Colonic mucosa (tissue), 4 donors: ENCODE results near the gene NDST3. TPM values are rescaled to one million over a fixed set of nuclear protein-coding genes. Genes with fewer than 3 reads are reported as not detected.

Experiments
- DNase-seq: peaks from one replicate; pipeline ENCODE4 v3.0.0-alpha.2; 2020
- H3K27ac ChIP-seq: fragments of 200-600 bp; one replicate; pipeline ENCODE4 v1.8.0; 2021
- H3K27me3 ChIP-seq: fragments of 200-600 bp; one replicate; pipeline ENCODE4 v1.8.0; 2021
- H3K36me3 ChIP-seq: fragments of 200-600 bp; one replicate; pipeline ENCODE4 v1.8.0; 2021
- H3K4me1 ChIP-seq: fragments of 200-600 bp; one replicate; pipeline ENCODE4 v1.8.0; 2021; ENCODE audit warnings: mild to moderate bottlenecking
- H3K4me3 ChIP-seq: fragments of 200-600 bp; one replicate; pipeline ENCODE4 v1.8.0; 2021
- H3K9ac ChIP-seq, 2 donors: one replicate each; pipeline ENCODE4 v1.7.0; 2013; ENCODE audit warnings: control low read depth in 2 of 2, low read depth in 2 of 2, low read length in 2 of 2
- H3K9me3 ChIP-seq: fragments of 200-600 bp; one replicate; pipeline ENCODE4 v1.8.0; 2021
- intact Hi-C: fragments of 100-400 bp; cut with DNase I; formaldehyde crosslinking; loops from one replicate; pipeline ENCODE4 v1.14.1; 2022
- total RNA-seq, 2 donors: library from RNA; stranded (reverse); fragmentation: NEBNext Ultra II Directional in 1 of 2; extraction: Animal tissue kit (Norgen Biotek cat#: 25700) in 1 of 2; gene quantifications; one replicate each; pipeline ENCODE4 v1.2.1, GENCODE V29; 2021
- TF ChIP-seq, protein P1 (sequence below): fragments of 200-600 bp; IDR thresholded peaks from one replicate; pipeline ENCODE4 v1.8.0; 2022; ENCODE audit warnings: antibody characterized with exemption, mild to moderate bottlenecking
- donor health status: healthy.
- donor health status: DM: no; HTN: no; CAD: no.
- donor health status: DM: no; HTN: no; CAD: no.

Gene NDST3
- total RNA-seq, 2 donors from 2014 or later = not detected

DNA sequence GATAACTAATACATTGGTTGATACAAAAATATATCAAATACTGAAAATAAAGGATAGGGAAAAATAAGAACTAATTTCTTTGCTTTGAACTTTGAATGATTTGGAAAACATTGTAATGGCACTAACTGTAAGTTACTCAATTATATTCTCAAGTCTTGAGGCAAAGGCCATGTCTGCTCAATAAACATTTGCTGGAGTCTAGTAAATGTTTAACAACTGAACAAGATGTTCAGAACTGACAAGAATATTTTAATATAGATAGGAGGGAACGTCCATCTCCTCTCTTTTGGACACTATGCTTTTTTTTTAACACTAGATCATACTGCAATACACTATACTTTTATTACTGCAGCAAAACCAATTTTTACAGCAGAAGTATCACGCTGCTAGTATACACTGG lies 242.3 kb downstream of the NDST3 start:
- intact Hi-C loops = loop anchor here (10.0 kb wide), 2 partner anchors 202 to 558 kb away; partner anchors contain the start of gene SEC24D
- DNase-seq = no peak

DNA sequence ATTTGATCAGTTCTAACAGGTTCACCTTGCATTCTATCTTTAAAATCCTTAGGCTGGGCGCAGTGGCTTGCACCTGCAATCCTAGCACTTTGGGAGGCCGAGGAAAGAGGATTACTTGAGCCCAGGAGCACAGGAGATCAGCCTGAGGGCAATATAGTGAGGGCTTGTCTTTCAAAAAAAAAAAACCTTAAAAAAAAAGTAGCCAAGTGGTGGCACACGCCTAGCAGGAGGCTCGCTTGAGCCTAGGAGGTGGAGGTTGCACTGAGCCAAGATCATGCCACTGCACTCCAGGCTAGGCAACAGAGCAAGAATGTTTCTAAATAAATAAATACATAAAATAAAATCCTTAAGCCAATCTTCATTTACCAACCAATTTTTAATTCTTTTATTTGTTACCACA lies 243.0 kb downstream of the NDST3 start:
- Histone ChIP-seq H3K9me3 (no peaks in the 10 kb centered on the region), H3K4me3 (no peak overlapping the region), H3K27ac (peak overlapping the region; percentile 68), H3K36me3 (no peaks in the 10 kb centered on the region), H3K9ac (peak overlapping the region in 1 of 2 donors; percentile 19), H3K4me1 (no peaks in the 10 kb centered on the region), H3K27me3 (no peaks in the 10 kb centered on the region)
- intact Hi-C loops = loop anchor here (10.0 kb wide), 2 partner anchors 202 to 558 kb away; partner anchors contain the start of gene SEC24D
- TF ChIP-seq, protein P1, sequence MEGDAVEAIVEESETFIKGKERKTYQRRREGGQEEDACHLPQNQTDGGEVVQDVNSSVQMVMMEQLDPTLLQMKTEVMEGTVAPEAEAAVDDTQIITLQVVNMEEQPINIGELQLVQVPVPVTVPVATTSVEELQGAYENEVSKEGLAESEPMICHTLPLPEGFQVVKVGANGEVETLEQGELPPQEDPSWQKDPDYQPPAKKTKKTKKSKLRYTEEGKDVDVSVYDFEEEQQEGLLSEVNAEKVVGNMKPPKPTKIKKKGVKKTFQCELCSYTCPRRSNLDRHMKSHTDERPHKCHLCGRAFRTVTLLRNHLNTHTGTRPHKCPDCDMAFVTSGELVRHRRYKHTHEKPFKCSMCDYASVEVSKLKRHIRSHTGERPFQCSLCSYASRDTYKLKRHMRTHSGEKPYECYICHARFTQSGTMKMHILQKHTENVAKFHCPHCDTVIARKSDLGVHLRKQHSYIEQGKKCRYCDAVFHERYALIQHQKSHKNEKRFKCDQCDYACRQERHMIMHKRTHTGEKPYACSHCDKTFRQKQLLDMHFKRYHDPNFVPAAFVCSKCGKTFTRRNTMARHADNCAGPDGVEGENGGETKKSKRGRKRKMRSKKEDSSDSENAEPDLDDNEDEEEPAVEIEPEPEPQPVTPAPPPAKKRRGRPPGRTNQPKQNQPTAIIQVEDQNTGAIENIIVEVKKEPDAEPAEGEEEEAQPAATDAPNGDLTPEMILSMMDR = no peak
- peak; percentile 29 for DNase-seq

More for the DNA sequence above, 242.3 kb downstream of the NDST3 start:
- Histone ChIP-seq H3K36me3 (no peaks in the 10 kb centered on the region), H3K4me1 (no peaks in the 10 kb centered on the region), H3K9ac (peak overlapping the region in 1 of 2 donors; percentile 19), H3K27ac (peak overlapping the region; percentile 68), H3K4me3 (no peak overlapping the region), H3K9me3 (no peaks in the 10 kb centered on the region), H3K27me3 (no peaks in the 10 kb centered on the region)
- TF ChIP-seq, protein P1 = no peak

DNA sequence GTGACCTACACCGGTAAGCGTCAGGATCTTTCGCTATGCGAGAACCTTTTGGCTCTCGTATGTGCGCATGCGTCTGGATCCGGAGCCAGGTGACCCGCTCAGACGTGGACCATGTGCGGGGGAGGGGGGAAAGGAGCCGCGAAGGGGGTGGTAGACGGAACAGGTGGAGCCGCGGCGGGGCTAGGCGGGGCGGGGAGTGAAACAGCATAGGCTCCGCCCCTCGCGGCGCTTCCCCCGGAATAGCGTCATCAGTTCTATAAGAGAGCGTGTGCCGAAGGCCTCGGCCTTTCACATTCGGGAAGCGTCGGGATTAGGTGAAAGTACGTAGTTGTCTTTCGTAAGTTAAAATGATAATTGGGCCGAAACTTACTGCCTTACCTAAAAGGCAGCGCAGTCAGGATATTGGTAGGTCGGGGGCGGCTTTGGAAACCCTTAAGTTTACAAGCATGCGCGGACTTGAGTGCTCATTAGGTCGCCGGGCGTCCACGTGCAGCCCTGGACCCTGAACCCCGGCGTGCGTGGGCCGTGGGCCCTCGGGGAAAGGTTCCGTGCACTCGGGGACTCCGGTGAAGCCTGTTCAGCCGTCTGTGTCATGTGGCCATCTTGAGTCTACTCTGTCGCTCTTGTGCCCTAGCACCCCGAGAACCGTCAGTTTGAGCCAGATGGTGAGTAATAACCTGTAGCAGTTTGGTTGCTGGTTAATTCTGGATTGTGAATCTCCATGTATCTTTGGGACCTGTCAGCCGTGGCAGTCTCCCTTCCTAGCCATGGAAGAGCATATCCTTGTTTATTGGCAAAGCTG lies 244.4 kb downstream of the NDST3 start:
- H3K4me1 ChIP-seq = no peaks in the 10 kb centered on the region
- H3K27ac ChIP-seq = peak overlapping the region; percentile 78
- intact Hi-C loops = loop anchor here (10.0 kb wide), 2 partner anchors 204 to 556 kb away; partner anchors contain the start of gene SEC24D
- H3K4me3 ChIP-seq = peak overlapping the region; percentile 64
- no peaks in the 10 kb centered on the region for H3K9me3 ChIP-seq
- no peaks in the 10 kb centered on the region for H3K27me3 ChIP-seq
- peak; percentile 98 for DNase-seq
- TF ChIP-seq, protein P1 = no peak
- H3K9ac ChIP-seq = peak overlapping the region; percentile 90 to 97
- no peaks in the 10 kb centered on the region for H3K36me3 ChIP-seq

DNA sequence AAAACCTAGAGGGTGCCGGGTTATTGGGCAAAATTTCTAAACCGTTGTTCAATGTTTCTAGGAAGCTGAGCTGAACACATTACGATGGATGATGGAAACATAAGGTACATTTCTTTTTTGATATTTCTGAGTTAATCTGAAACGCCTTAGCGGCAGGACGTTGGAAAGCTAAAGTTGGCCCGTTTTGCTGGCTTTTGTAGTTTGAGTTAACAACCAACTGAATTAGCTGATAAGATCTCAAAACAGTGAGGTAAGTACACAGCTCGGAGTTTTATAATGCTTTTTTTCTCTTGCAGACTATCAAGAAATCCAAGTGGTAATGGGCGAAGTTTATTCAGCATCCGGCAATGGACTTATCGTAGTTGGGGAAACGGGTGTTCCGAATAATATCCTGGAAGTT lies 245.0 kb downstream of the NDST3 start:
- Histone ChIP-seq H3K9me3 (no peaks in the 10 kb centered on the region), H3K9ac (peak overlapping the region; percentile 90 to 97), H3K4me3 (peak overlapping the region; percentile 64), H3K36me3 (no peaks in the 10 kb centered on the region), H3K27ac (peak overlapping the region; percentile 78), H3K4me1 (no peaks in the 10 kb centered on the region), H3K27me3 (no peaks in the 10 kb centered on the region)
- DNase-seq = no peak
- TF ChIP-seq, protein P1 = no peak
- intact Hi-C loops = loop anchor here (10.0 kb wide), 2 partner anchors 205 to 555 kb away; partner anchors contain the start of gene SEC24D

DNA sequence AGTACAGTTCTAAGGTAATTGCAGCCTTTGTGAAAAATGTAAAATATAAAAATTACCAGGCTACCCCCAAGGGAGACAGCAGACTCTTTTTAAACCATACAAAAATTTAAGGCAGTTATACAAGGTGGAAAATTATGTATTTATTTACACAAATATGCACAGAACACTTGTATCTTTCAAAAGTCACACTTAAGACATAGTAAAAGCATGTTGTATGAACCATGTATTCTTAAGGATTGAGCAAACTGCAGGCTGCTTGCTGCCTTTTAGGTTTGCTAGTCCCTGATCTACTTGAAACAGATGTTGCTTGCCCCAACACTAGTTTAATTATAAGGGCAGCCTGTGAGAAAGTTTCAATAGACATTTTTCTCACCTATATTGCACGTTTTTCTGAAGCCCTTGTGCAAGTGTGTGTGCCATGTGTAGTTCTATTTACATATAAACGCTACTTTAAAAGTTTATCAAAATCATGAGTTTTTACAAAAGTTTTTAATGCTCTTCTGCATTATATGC lies 245.7 kb downstream of the NDST3 start:
- H3K27me3 ChIP-seq = no peaks in the 10 kb centered on the region
- H3K4me1 ChIP-seq = no peaks in the 10 kb centered on the region
- peak overlapping the region; percentile 64 for H3K4me3 ChIP-seq
- H3K27ac ChIP-seq = peak overlapping the region; percentile 78
- peak overlapping the region in 1 of 2 donors; percentile 97 for H3K9ac ChIP-seq
- DNase-seq = no peak
- no peaks in the 10 kb centered on the region for H3K9me3 ChIP-seq
- H3K36me3 ChIP-seq = no peaks in the 10 kb centered on the region
- intact Hi-C loops = loop anchor here (2.0 to 10.0 kb wide), 3 partner anchors 73 to 555 kb away; partner anchors contain the start of genes PRSS12 and SEC24D
- TF ChIP-seq, protein P1 = no peak
